Measurements from ENCODE around the gene TIAM2.

TIAM2 gene

DNA sequence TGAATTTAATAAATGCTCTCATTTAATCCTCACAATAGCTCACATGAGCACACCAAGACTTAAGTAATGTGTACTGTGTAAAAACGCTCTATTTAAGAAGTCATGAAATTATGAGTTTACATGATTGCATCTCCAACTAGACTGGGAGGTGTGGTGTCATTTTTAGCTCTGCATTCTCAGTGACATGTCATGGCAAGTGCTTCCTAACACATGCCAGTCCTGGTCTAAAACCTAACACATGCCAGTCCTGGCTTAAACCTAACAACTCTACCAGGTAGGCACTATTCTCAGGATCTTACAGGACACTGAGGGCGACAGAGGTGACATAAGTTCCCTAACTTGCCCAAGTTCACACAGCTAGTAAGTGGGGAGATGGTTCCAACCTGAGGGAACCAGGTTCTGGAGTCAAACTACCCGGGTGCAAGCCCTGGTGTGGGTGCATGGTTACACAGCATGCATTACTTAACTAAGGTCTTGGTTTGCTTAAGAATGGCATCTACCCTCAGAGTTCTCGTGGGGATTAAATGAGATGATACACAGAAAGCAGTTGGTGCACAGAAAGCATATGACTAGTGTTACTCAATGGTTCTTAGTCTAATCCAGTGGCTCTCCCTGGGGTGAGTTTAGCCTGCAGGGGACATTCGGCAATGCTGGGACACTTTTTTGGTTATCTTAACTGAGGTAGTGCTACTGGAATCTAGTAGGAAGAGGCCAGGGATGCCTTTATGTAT is 283.4 kb downstream of the TIAM2 start:
- H3K4me3 Mint-ChIP-seq: no peak overlapping the region
- no peak for DNase-seq (ENCODE audit: low spot score)
- no peaks in the 10 kb centered on the region for H3K9me3 Mint-ChIP-seq
- H3K27ac Mint-ChIP-seq: no peak overlapping the region
- peaks cover 4% of the 10 kb centered on the region for H3K4me1 Mint-ChIP-seq (ENCODE audit: low read depth)
- no peaks in the 10 kb centered on the region for H3K27me3 Mint-ChIP-seq (ENCODE audit: low read depth)
- H3K36me3 Mint-ChIP-seq (ENCODE audit: low read depth): peaks cover 33% of the 10 kb centered on the region

DNA sequence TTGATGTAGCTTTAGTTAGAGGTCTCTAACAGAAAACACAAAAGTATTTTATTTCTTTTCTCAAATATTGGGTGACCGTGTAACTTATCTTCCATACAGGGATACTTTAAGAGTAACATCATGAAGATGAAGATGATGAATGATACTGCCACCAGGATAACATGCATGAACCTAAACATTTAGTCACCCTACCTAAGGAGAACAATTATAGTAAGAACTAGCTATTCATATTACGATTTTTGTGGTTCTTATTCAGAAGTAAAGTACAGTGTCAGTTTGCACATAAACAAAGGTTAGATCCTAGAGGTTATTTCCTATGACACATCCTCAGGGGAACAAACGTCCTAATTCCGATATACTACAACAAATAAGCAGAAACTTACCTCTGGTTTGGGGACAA is 289.7 kb downstream of the TIAM2 start:
- no peak overlapping the region for H3K27ac Mint-ChIP-seq
- H3K36me3 Mint-ChIP-seq (ENCODE audit: low read depth): peaks cover 36% of the 10 kb centered on the region
- peaks cover 4% of the 10 kb centered on the region for H3K4me1 Mint-ChIP-seq (ENCODE audit: low read depth)
- no peaks in the 10 kb centered on the region for H3K9me3 Mint-ChIP-seq
- no peak for DNase-seq (ENCODE audit: low spot score)
- no peak overlapping the region for H3K4me3 Mint-ChIP-seq
- H3K27me3 Mint-ChIP-seq (ENCODE audit: low read depth): no peaks in the 10 kb centered on the region

DNA sequence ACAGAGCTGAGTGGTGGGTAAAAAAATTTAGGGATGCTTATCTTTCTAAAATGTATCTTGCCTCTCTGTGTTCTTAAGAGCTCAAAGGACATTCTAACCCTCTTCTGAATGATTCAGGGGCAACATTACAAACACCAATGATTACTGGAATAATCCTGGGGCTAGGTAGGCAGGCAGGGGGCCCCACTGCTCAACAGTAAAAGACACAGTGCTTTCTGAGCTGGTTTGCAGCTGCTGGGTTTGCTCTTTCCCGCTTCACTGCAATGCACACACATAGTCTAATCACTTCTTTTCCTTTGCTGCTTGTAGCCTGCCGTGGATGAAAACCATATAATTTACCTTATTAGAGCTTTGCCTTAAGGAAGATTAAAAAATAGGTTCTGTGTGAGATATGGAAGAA is 292.6 kb downstream of the TIAM2 start:
- Mint-ChIP-seq H3K9me3 (no peaks in the 10 kb centered on the region), H3K36me3 (ENCODE audit: low read depth) (peaks cover 46% of the 10 kb centered on the region), H3K27me3 (ENCODE audit: low read depth) (no peaks in the 10 kb centered on the region), H3K27ac (no peak overlapping the region), H3K4me1 (ENCODE audit: low read depth) (peaks cover 5% of the 10 kb centered on the region), H3K4me3 (no peak overlapping the region)
- no peak for DNase-seq (ENCODE audit: low spot score)

DNA sequence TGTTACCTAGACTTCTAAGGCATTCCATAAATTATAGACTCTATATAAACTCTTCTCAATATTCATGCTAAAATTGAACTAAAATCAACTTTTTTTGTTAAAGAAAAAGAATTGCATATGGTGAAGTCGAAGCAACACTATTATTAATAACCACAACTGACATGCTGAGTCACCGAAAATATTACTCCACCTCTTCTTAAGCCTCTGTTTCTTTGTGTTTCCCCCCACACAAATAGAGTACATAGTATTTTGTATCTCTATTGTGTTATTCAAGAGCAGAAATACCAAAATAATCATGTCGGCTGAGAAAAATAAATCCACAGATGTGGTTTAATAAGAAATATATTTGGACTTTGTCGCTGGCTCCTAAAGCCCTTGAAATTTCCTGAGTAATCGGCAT is 295.4 kb downstream of the TIAM2 start:
- Mint-ChIP-seq H3K4me3 (no peak overlapping the region), H3K36me3 (ENCODE audit: low read depth) (peaks cover 43% of the 10 kb centered on the region), H3K9me3 (no peaks in the 10 kb centered on the region), H3K27ac (no peak overlapping the region), H3K27me3 (ENCODE audit: low read depth) (no peaks in the 10 kb centered on the region), H3K4me1 (ENCODE audit: low read depth) (peaks cover 5% of the 10 kb centered on the region)
- no peak for DNase-seq (ENCODE audit: low spot score)

- no peak for DNase-seq (ENCODE audit: low spot score)
- Mint-ChIP-seq H3K27me3 (ENCODE audit: low read depth) (no peaks in the 10 kb centered on the region), H3K27ac (no peak overlapping the region), H3K9me3 (no peaks in the 10 kb centered on the region), H3K4me3 (no peak overlapping the region), H3K36me3 (ENCODE audit: low read depth) (peaks cover 40% of the 10 kb centered on the region), H3K4me1 (ENCODE audit: low read depth) (peaks cover 5% of the 10 kb centered on the region)
Measured at GRCh38 chr6:155291291-155291690, 296.2 kb downstream of the TIAM2 start.

GRCh38 chr6:155292711-155293110 is 297.6 kb downstream of the TIAM2 start:
- Mint-ChIP-seq H3K9me3 (no peaks in the 10 kb centered on the region), H3K36me3 (ENCODE audit: low read depth) (peaks cover 43% of the 10 kb centered on the region), H3K27ac (no peak overlapping the region), H3K4me1 (ENCODE audit: low read depth) (peaks cover 7% of the 10 kb centered on the region), H3K4me3 (no peak overlapping the region), H3K27me3 (ENCODE audit: low read depth) (no peaks in the 10 kb centered on the region)
- DNase-seq (ENCODE audit: low spot score): no peak

- Mint-ChIP-seq H3K36me3 (ENCODE audit: low read depth) (peaks cover 30% of the 10 kb centered on the region), H3K9me3 (no peaks in the 10 kb centered on the region), H3K4me1 (ENCODE audit: low read depth) (peaks cover 5% of the 10 kb centered on the region), H3K4me3 (no peak overlapping the region), H3K27ac (no peak overlapping the region), H3K27me3 (ENCODE audit: low read depth) (no peaks in the 10 kb centered on the region)
- no peak for DNase-seq (ENCODE audit: low spot score)
Measured at GRCh38 chr6:155297669-155298068, 302.6 kb downstream of the TIAM2 start.

- no peak overlapping the region for H3K27ac Mint-ChIP-seq
Measured at GRCh38 chr6:155301867-155302266, 306.8 kb downstream of the TIAM2 start.

DNA sequence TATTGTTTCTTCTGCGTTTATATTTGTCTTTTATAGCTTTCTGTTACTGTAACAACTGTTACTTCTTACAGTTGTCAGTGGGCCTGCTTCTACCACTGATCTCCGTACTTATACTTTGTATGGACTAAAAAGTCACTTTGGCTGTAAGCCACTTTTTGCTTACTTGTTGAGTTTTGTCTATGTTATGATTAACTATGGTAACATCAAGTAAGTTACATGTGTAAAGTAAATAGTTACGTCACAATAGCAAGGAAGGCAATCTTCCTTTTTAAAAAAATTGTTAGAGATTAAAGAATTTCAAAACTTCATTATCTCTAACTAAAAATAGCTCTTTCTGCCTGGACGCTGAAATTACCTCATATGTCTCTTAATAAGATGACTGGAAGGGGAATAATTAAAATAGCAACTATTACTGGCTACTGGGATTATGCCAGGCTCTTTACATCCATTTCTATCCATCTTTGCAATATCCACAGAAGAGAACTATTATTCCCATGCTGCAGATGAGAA is 308.3 kb downstream of the TIAM2 start:
- Mint-ChIP-seq H3K36me3 (ENCODE audit: low read depth) (peaks cover 41% of the 10 kb centered on the region), H3K4me1 (ENCODE audit: low read depth) (peaks cover 10% of the 10 kb centered on the region), H3K4me3 (no peak overlapping the region), H3K9me3 (no peaks in the 10 kb centered on the region), H3K27ac (no peak overlapping the region), H3K27me3 (ENCODE audit: low read depth) (no peaks in the 10 kb centered on the region)
- no peak for DNase-seq (ENCODE audit: low spot score)

More at GRCh38 chr6:155301867-155302266, 306.8 kb downstream of the TIAM2 start:
- no peak overlapping the region for H3K4me3 Mint-ChIP-seq
- H3K4me1 Mint-ChIP-seq (ENCODE audit: low read depth): peaks cover 8% of the 10 kb centered on the region
- peaks cover 41% of the 10 kb centered on the region for H3K36me3 Mint-ChIP-seq (ENCODE audit: low read depth)
- DNase-seq (ENCODE audit: low spot score): no peak
- H3K9me3 Mint-ChIP-seq: no peaks in the 10 kb centered on the region
- no peaks in the 10 kb centered on the region for H3K27me3 Mint-ChIP-seq (ENCODE audit: low read depth)

DNA sequence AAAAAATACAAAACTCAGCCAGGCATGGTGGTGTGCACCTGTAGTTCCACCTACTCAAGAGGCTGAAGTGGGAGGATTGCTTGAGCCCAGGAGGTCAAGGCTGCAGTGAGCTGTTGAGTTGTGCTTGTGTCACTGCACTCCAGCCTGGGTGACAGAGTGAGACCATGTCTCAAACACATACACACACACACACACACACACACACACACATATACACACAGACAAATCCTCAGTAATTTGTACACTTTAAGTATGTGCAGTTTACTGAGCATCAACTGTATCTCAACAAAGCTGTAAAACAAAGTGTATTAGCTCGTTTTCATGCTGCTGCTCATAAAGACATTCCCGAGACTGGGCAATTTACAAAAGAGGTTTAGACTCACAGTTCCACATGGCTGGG is 311.8 kb downstream of the TIAM2 start:
- Mint-ChIP-seq H3K27me3 (ENCODE audit: low read depth) (no peaks in the 10 kb centered on the region), H3K27ac (no peak overlapping the region), H3K9me3 (no peaks in the 10 kb centered on the region), H3K4me3 (no peak overlapping the region), H3K36me3 (ENCODE audit: low read depth) (peaks cover 52% of the 10 kb centered on the region), H3K4me1 (ENCODE audit: low read depth) (peaks cover 22% of the 10 kb centered on the region)
- no peak for DNase-seq (ENCODE audit: low spot score)
